Kidney epithelial cell (primary cell): ENCODE results near the gene KPTN. TPM values are rescaled to one million over a fixed set of nuclear protein-coding genes. Genes with fewer than 3 reads are reported as not detected.

Experiments
- DNase-seq: peaks from one replicate; pipeline ENCODE4 v3.0.0-alpha.2; 2010; ENCODE audit warnings: low read depth
- H3K27me3 ChIP-seq: 2 replicates; pipeline ENCODE4 v1.6.0; 2011; ENCODE audit warnings: low read length; ENCODE audit not compliant: control insufficient read depth, insufficient read depth
- H3K36me3 ChIP-seq: 2 replicates; pipeline ENCODE4 v1.5.1; 2011; ENCODE audit warnings: low read length; ENCODE audit not compliant: control insufficient read depth, insufficient read depth
- H3K4me3 ChIP-seq: 2 replicates; pipeline ENCODE4 v1.5.1; 2011; ENCODE audit warnings: low read depth, mild to moderate bottlenecking, control low read depth, low read length
- total RNA-seq: library from RNA; depleted of rRNA; stranded (reverse); fragments of >200 nt; gene quantifications from 2 replicates; pipeline ENCODE4 v1.2.3, GENCODE V29; 2015
- TF ChIP-seq, protein P1 (sequence below): IDR thresholded peaks from 2 replicates; pipeline ENCODE4 v1.5.1; 2011; ENCODE audit warnings: mild to moderate bottlenecking, moderate library complexity, low read length, control low read depth, inconsistent platforms; ENCODE audit not compliant: insufficient read depth, poor library complexity, severe bottlenecking

The KPTN gene
- total RNA-seq, 1 donor from 2014 or later = 6.0 TPM

DNA sequence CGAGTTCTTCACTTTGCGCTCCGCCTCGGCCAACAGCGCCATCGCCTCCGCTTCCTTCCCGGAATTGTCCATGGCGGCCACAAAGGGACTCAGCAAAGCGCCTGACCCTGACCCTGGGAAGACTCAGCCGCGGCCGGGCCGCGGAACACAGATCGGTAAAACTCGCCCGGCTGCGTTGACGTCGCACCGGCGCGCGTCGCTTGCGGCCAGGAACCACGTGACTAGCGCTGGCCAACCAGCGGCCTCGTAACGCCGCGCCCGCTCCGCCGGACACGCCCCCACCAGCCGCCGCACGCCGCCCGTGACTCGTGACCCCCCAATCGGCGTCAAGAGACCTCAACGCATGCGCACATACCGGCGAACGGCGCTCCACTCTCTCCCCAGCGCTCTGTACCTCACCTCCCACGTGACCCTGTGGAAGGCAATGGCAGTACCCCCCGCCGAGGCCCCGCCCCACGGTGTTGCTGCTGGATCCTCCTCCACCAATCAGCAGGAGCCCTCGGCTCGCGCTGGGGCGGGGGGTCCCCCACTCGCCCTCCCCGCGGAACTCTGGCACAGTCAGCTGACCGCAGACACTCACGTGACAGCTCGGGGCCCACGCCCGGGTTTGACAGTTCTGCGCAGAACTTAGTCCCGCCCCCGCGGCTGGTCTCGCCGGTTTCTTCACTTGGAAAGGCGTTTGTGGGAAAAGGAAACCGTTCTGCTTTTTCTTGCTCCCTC, 31.0 kb upstream of the KPTN start, which contains the start of gene NAPA:
Gene NAPA (minus strand): TSS at position 195 of the 720 bp plus-strand sequence. CDS start 123 bp downstream, at position 72.
- peak within 1 kb of the TSS; percentile 93 for H3K4me3 ChIP-seq
- DNase-seq = peak; percentile 98
- TF ChIP-seq, protein P1, sequence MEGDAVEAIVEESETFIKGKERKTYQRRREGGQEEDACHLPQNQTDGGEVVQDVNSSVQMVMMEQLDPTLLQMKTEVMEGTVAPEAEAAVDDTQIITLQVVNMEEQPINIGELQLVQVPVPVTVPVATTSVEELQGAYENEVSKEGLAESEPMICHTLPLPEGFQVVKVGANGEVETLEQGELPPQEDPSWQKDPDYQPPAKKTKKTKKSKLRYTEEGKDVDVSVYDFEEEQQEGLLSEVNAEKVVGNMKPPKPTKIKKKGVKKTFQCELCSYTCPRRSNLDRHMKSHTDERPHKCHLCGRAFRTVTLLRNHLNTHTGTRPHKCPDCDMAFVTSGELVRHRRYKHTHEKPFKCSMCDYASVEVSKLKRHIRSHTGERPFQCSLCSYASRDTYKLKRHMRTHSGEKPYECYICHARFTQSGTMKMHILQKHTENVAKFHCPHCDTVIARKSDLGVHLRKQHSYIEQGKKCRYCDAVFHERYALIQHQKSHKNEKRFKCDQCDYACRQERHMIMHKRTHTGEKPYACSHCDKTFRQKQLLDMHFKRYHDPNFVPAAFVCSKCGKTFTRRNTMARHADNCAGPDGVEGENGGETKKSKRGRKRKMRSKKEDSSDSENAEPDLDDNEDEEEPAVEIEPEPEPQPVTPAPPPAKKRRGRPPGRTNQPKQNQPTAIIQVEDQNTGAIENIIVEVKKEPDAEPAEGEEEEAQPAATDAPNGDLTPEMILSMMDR = no peak
- H3K36me3 ChIP-seq = no peaks in the 10 kb centered on the region
- peaks cover 2% of the 10 kb centered on the region for H3K27me3 ChIP-seq

DNA sequence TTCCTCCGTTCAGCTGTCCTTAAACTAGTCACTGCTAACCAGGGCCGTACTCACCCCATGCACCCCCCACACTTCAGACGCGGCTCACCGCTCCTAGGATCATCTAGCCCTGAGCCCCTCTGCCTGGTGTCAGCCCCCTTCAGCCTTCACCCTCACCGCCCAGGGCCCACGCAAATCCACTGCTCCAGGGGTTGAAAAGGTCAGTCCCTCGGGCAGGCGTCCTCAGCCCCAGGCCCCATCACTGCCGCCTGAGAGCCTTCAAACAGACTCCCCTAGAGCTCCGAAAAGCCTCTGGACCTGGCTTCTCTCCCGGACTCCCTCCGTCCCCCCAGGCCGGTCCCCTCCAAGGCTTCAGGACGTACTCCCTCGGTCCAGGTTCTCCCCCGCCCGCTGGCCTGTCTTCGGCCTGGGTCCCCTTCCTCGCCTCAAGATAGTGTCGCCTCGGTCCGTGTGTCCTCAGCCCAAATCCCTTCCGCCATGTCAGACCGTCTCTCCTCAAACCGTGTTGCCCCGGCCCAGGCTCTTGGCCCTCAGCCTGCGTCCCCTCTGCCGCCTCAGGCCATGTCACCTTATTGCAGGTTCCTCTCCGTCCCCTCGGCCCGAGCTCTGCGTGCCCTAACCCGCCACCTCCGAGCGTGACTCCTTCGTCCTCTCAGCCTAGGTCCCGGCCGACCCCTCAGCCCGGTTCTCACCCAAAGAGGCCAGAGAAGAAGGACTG, 30.3 kb upstream of the KPTN start:
- TF ChIP-seq, protein P1 = no peak

GRCh38 chr19:47512948-47513319, 28.9 kb upstream of the KPTN start:
- TF ChIP-seq, protein P1 = no peak
- Histone ChIP-seq H3K4me3 (peak overlapping the region; percentile 15), H3K27me3 (no peaks in the 10 kb centered on the region), H3K36me3 (no peaks in the 10 kb centered on the region)
- DNase-seq = no peak

More for the DNA sequence above, 30.3 kb upstream of the KPTN start:
- H3K4me3 ChIP-seq = peak overlapping the region; percentile 93
- H3K36me3 ChIP-seq = no peaks in the 10 kb centered on the region
- no peak for DNase-seq
- H3K27me3 ChIP-seq = peaks cover 2% of the 10 kb centered on the region

DNA sequence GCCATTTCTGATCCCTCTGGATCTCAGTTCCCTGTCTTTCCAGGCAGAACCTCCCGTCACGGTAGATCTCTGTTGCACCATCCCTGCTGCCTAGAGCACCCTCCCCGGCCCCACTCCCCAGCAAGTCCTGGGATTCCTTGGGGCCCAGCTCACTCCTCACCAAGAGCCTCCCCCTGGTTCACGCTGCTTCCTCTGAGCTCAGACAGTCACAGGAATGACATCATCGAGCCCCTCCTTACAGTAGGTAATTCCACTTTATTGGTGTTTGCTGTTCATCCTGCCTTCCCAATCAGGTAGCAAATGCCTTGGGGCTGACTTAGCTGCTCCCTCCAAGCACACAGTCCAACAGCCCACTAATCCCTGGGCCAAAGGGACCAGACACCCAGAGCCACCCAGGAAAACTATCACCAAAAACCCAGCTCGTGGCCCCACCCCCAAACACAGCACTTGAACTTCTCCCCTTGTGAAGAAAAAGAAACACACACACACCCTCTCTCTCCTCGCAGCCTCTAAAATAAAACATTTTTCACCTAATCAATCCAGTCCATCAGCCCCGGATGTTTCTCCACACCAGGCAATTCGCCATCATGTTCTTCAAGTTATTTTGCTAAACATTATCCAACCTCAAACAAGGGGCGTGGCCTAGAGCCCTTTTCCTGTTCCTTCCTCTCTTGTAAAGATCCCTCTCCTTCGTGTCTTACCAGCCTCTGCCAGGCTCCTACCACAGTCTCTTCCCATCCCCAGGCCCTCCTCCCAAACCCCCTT, 28.3 kb upstream of the KPTN start:
- Histone ChIP-seq H3K27me3 (no peaks in the 10 kb centered on the region), H3K4me3 (peak overlapping the region; percentile 15), H3K36me3 (no peaks in the 10 kb centered on the region)
- TF ChIP-seq, protein P1 = no peak
- DNase-seq = peak; percentile 34

GRCh38 chr19:47511681-47512080, 27.7 kb upstream of the KPTN start:
- peak overlapping the region; percentile 15 for H3K4me3 ChIP-seq
- DNase-seq = no peak
- no peaks in the 10 kb centered on the region for H3K36me3 ChIP-seq
- TF ChIP-seq, protein P1 = no peak
- H3K27me3 ChIP-seq = no peaks in the 10 kb centered on the region
